ENCODE results near the gene RDH11.

RDH11 gene, protein sequence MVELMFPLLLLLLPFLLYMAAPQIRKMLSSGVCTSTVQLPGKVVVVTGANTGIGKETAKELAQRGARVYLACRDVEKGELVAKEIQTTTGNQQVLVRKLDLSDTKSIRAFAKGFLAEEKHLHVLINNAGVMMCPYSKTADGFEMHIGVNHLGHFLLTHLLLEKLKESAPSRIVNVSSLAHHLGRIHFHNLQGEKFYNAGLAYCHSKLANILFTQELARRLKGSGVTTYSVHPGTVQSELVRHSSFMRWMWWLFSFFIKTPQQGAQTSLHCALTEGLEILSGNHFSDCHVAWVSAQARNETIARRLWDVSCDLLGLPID

DNA sequence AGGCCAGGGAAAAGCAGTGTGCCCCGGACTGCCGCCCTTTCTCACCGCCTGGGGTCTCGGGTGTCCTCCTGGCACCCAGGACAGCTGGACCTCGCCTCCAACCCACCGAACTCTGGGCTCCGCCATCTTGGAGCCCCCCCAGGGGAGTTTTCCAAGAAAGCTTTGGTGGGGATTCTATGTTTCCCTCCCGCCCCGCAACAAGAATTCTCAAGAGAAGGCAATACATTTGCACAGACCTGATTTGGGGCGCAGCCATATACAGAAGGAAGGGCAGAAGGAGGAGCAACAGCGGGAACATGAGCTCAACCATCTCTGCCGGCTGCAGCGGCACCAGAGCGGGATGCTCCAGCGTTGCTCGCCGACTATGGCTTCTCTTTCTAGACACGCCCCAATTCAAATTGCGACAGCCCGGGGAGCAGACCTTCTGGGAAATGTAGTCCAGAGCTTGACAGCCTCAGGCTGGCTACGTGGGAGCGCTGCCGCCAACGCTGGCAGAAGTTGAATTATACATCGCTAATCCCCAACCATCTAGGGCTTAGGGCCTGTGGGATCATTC lies at the start of gene RDH11:
Gene RDH11, minus strand, starts transcription at position 371 of the 556 bp plus-strand sequence. Its CDS starts 61 bp downstream, at position 310.
- no peak for DNase-seq (ENCODE audit: low read depth)
- H3K4me3 ChIP-seq (ENCODE audit: control insufficient read depth, low read depth, low read length): peak within 1 kb of the TSS; percentile 96
- no peak for TF ChIP-seq CTCF (IDR thresholded peaks at IDR 0.05; ENCODE audit: control insufficient read depth, insufficient read depth, low read depth, low read length, missing control alignments)

DNA sequence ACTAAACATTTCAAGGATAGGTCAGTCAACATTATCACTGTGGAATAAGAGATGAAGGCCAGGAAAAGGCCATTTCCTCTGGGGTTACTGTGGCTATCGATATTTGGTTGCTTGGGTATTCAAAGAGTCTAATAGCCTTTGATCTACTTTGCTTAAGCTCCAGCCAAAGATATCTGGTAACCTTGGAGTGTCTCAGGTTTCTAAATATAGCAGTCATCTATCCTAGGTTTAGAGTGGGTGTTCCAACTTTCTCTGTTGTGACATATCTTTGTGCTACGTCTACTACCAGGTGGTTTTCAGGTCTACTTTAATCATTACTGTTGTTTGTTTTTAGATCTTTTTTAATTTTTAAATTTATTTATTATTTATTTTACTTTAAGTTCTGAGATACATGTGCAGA lies 48.5 kb upstream of the RDH11 start:
- DNase-seq (ENCODE audit: low read depth): no peak
- H3K4me3 ChIP-seq (ENCODE audit: control insufficient read depth, low read depth, low read length): no peak overlapping the region
- TF ChIP-seq CTCF (IDR thresholded peaks at IDR 0.05; ENCODE audit: control insufficient read depth, insufficient read depth, low read depth, low read length, missing control alignments): no peak

- no peak overlapping the region for H3K4me3 ChIP-seq (ENCODE audit: control insufficient read depth, low read depth, low read length)
- TF ChIP-seq CTCF (IDR thresholded peaks at IDR 0.05; ENCODE audit: control insufficient read depth, insufficient read depth, low read depth, low read length, missing control alignments): no peak
- peak; percentile 94 for DNase-seq (ENCODE audit: low read depth)
Measured at GRCh38 chr14:67738740-67739504, 43.4 kb upstream of the RDH11 start.

DNA sequence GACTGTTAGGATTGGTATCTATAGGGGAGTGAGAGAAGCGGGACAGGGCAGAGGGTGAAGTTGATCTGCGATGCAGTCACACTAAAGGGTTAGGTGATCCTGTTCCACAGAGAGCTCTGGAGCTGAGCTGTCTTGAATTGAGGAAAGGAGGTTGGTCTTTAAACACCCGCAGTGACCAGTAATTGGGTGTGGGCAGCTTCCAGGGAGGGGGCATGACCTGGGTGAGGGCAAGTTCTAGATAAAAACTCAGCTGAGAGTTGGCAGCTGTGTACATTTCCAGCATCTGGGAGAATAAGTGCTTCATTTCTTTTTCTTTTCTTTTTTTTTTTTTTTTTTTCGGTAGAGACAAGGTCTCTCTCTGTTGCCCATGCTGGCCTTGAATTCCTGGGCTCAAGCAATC lies 41.2 kb upstream of the RDH11 start:
- no peak overlapping the region for H3K4me3 ChIP-seq (ENCODE audit: control insufficient read depth, low read depth, low read length)
- no peak for DNase-seq (ENCODE audit: low read depth)
- TF ChIP-seq CTCF (IDR thresholded peaks at IDR 0.05; ENCODE audit: control insufficient read depth, insufficient read depth, low read depth, low read length, missing control alignments): no peak

- no peak for DNase-seq (ENCODE audit: low read depth)
- H3K4me3 ChIP-seq (ENCODE audit: control insufficient read depth, low read depth, low read length): no peak overlapping the region
- no peak for TF ChIP-seq CTCF (IDR thresholded peaks at IDR 0.05; ENCODE audit: control insufficient read depth, insufficient read depth, low read depth, low read length, missing control alignments)
Measured at GRCh38 chr14:67735336-67736147, 40.0 kb upstream of the RDH11 start.

DNA sequence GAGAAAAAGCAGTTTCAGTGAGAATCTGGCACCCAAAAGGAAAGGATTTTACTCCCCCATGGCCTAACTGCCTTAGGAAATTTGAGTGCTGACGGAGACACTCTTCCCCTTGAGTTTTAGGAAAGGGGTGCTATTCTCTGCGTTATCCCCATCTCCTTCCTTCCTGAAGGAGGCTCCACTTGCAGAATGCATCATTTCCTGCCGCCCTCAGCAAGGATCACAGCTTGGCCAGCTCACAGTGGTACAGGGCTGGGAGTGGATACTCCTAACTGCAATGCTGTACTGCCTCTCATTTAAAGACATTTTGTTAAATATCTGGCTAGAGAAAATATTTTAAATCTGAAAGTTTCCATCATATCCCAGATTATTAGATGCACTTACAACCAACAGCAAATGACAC lies 39.1 kb upstream of the RDH11 start:
- peak; percentile 13 for TF ChIP-seq CTCF (IDR thresholded peaks at IDR 0.05; ENCODE audit: control insufficient read depth, insufficient read depth, low read depth, low read length, missing control alignments)
- DNase-seq (ENCODE audit: low read depth): no peak
- H3K4me3 ChIP-seq (ENCODE audit: control insufficient read depth, low read depth, low read length): no peak overlapping the region
